Natural killer cell (primary cell): ENCODE data around the gene DLG5. TPM values are rescaled to one million over a fixed set of nuclear protein-coding genes. Genes with fewer than 3 reads are reported as not detected.

Experiments
- ATAC-seq, 3 donors: fragments of 150-1000 bp in 2 of 3; fragments of 200-7000 bp in 1 of 3; cut with Tn5 transposase; 1 replicate in 1 of 3; 2 replicates in 2 of 3; pipeline ENCODE4 v1.10.0; 2021; ENCODE audit warnings: mild to moderate bottlenecking in 2 of 3, moderate library complexity in 2 of 3
- DNase-seq, 2 donors: peaks; one replicate each; pipeline versions ENCODE4 v3.0.0 to v3.0.0-alpha.2; 2013 to 2021; ENCODE audit warnings: mixed read lengths in 1 of 2
- H3K27ac ChIP-seq: one replicate; pipeline ENCODE4 v1.5.1; 2013; ENCODE audit warnings: mild to moderate bottlenecking, low read length
- H3K27me3 ChIP-seq: one replicate; pipeline ENCODE4 v1.6.1; 2013; ENCODE audit warnings: low read length; ENCODE audit not compliant: control insufficient read depth, insufficient read depth
- H3K36me3 ChIP-seq: one replicate; pipeline ENCODE4 v1.6.1; 2013; ENCODE audit warnings: low read length; ENCODE audit not compliant: control insufficient read depth, insufficient read depth
- H3K4me1 ChIP-seq: one replicate; pipeline ENCODE4 v1.6.1; 2013; ENCODE audit warnings: low read length; ENCODE audit not compliant: control insufficient read depth, insufficient read depth
- H3K4me3 ChIP-seq: one replicate; pipeline ENCODE4 v1.5.1; 2013; ENCODE audit warnings: low read length
- H3K9me3 ChIP-seq: one replicate; pipeline ENCODE4 v1.6.1; 2013; ENCODE audit warnings: low read length; ENCODE audit not compliant: control insufficient read depth, insufficient read depth
- H3K27ac Mint-ChIP-seq, 2 donors: one replicate each; pipeline ENCODE4 v1.8.0; 2022; ENCODE audit warnings: mild to moderate bottlenecking in 2 of 2, mixed read lengths in 2 of 2, moderate library complexity in 1 of 2
- H3K27me3 Mint-ChIP-seq, 2 donors: one replicate each; pipeline ENCODE4 v1.8.0; 2022; ENCODE audit warnings: low read depth in 2 of 2, mixed read lengths in 2 of 2
- H3K36me3 Mint-ChIP-seq: one replicate; pipeline ENCODE4 v1.8.0; 2022; ENCODE audit warnings: mixed read lengths
- H3K4me1 Mint-ChIP-seq, 2 donors: one replicate each; pipeline ENCODE4 v1.8.0; 2022; ENCODE audit warnings: mixed read lengths in 2 of 2
- H3K4me3 Mint-ChIP-seq: one replicate; pipeline ENCODE4 v1.8.0; 2022; ENCODE audit warnings: mild to moderate bottlenecking, moderate library complexity, mixed read lengths
- H3K9me3 Mint-ChIP-seq, 2 donors: one replicate each; pipeline ENCODE4 v1.8.0; 2022; ENCODE audit warnings: mixed read lengths in 2 of 2
- WGBS: methylation state at CpG from one replicate; pipeline ENCODE4 v1.1.7; 2013; ENCODE audit warnings: missing lambda C conversion rate; ENCODE audit not compliant: insufficient coverage; 5-methylcytosine and 5-hydroxymethylcytosine counted together
- intact Hi-C: fragments of 100-400 bp; cut with micrococcal nuclease; formaldehyde crosslinking; loops from one replicate; pipeline ENCODE4 v1.14.2; 2022
- total RNA-seq, 4 donors: library from RNA; stranded (reverse); fragments of 120-200 nt in 1 of 4; gene quantifications; one replicate each; pipeline versions ENCODE4 v1.2.3 to v1.2.4, GENCODE V29; 2013 to 2022
- TF ChIP-seq, protein P1 (sequence below): fragments of 200-600 bp; IDR thresholded peaks from one replicate; pipeline ENCODE4 v1.8.0; 2022; ENCODE audit warnings: antibody characterized with exemption

DLG5 gene
- total RNA-seq, 3 donors from 2014 or later (not counting 1 experiment from before 2014, with no cell fraction given) = 52.8 to 75.0 (median 52.9) TPM

DNA sequence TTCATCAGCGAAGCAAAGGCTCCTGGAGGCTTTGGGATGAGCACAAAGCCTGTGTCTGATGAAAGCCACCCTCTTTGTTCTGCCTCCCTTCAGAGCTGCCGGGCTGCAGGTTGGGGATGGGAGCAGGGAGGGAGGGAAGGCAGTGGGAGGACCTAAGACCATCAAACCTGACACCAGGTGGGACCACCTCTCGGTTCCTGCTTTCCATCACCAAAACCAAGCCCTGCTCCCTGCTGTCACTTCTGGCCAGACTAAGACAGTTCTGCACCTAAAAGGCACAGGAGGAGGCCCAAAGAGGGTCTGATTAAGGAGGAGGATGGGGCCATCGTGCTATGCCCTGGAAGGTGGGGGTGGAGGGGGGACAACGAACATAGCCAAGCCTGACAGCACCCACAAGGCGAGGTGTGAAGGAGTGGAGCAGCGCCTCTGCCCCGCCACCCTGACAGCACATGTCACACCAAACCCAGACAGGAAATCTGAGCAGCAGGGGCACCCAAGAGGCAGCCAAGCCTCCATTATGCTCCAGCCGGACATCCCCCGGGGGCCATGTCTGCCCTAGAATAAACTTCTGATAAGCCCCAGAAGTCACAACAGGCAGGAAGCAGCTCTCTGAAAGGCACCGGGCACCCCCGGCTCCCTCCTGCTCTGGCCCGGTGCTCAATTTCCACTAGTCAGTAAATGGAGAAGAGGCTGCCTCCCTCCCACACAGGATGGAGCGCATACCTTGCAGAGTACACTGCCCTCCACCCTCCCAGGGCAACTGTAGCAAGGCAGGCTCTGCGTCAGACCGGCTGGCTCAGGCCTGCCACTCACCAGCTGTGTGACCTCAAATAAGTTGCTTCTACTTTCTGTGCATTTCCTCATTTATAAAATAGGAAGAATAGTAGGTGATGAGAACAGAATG is 48.9 kb downstream of the DLG5 start:
- WGBS = 12% methylated on average over 16 of the region's 16 CpGs
- Histone ChIP-seq H3K9me3 (no peaks in the 10 kb centered on the region), H3K4me3 (peak overlapping the region; percentile 4), H3K36me3 (no peaks in the 10 kb centered on the region), H3K27me3 (no peaks in the 10 kb centered on the region), H3K4me1 (peaks cover 73% of the 10 kb centered on the region), H3K27ac (peak overlapping the region; percentile 92)
- H3K27me3 Mint-ChIP-seq = no peaks in the 10 kb centered on the region
- no peaks in the 10 kb centered on the region for H3K9me3 Mint-ChIP-seq
- peak overlapping the region; percentile 74 for H3K4me3 Mint-ChIP-seq
- intact Hi-C loops = loop anchor here (1.0 to 2.0 kb wide), 2 partner anchors 41 to 151 kb away; partner anchors contain the start of gene POLR3A
- H3K27ac Mint-ChIP-seq = peak overlapping the region; percentile 98 to 99
- peak; percentile 74 to 81 for DNase-seq
- no peaks in the 10 kb centered on the region for H3K36me3 Mint-ChIP-seq
- peak; percentile 74 to 92 (median 87) for ATAC-seq
- peaks cover 63 to 71% of the 10 kb centered on the region in 2 donors for H3K4me1 Mint-ChIP-seq
- TF ChIP-seq, protein P1, sequence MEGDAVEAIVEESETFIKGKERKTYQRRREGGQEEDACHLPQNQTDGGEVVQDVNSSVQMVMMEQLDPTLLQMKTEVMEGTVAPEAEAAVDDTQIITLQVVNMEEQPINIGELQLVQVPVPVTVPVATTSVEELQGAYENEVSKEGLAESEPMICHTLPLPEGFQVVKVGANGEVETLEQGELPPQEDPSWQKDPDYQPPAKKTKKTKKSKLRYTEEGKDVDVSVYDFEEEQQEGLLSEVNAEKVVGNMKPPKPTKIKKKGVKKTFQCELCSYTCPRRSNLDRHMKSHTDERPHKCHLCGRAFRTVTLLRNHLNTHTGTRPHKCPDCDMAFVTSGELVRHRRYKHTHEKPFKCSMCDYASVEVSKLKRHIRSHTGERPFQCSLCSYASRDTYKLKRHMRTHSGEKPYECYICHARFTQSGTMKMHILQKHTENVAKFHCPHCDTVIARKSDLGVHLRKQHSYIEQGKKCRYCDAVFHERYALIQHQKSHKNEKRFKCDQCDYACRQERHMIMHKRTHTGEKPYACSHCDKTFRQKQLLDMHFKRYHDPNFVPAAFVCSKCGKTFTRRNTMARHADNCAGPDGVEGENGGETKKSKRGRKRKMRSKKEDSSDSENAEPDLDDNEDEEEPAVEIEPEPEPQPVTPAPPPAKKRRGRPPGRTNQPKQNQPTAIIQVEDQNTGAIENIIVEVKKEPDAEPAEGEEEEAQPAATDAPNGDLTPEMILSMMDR = no peak

DNA sequence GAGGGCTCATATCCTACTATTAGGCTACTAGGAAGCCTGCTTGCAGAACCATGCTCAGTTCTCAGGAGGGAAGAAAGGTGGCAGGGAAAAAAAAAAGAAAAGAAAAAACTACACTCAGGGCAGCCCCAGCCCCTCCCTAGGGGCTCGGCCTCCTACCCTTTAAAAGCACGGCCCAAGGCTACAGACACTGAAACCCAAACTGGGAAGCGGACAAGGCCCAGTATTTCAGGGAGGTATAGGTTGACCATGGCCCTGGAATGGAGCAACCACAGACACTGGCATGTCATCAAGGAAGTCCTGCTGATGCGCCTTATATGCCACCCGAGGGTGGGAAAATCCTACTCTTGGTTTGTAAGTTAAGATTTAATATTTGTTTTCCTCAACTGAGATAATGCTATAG is 50.8 kb downstream of the DLG5 start:
- H3K9me3 Mint-ChIP-seq = no peaks in the 10 kb centered on the region
- H3K4me3 ChIP-seq = no peak overlapping the region
- TF ChIP-seq, protein P1 = no peak
- H3K27me3 ChIP-seq = no peaks in the 10 kb centered on the region
- H3K36me3 Mint-ChIP-seq = no peaks in the 10 kb centered on the region
- H3K9me3 ChIP-seq = no peaks in the 10 kb centered on the region
- H3K4me1 Mint-ChIP-seq = peaks cover 80 to 83% of the 10 kb centered on the region in 2 donors
- H3K36me3 ChIP-seq = no peaks in the 10 kb centered on the region
- DNase-seq (no peak), ATAC-seq (no peak)
- H3K4me1 ChIP-seq = peaks cover 86% of the 10 kb centered on the region
- H3K27me3 Mint-ChIP-seq = no peaks in the 10 kb centered on the region
- intact Hi-C loops = loop anchor here (2.0 kb wide), 1 partner anchor 153 kb away; the partner anchor contains the start of gene POLR3A
- no peak overlapping the region for H3K27ac ChIP-seq
- WGBS = 87% methylated on average over 5 of the region's 5 CpGs
- peak overlapping the region; percentile 92 to 96 for H3K27ac Mint-ChIP-seq
- H3K4me3 Mint-ChIP-seq = no peak overlapping the region

DNA sequence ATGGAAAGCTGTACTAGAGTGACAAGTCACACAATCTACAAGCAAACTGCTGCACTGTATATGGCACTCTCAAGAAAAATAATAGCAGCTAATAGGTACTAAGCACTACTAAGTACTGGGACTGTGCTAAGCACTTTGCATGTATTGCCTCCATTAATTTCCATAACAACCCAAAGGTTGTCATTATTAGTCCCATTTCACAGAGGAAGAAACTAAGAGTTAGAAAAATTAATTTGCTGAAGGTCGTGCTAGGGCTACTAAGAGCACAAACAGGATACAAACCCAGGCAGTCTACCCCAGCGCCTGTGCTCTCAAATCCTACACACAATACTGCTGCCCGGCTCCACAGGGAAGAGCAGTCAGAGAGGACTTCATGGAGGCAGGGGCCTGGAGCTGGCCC is 51.7 kb downstream of the DLG5 start:
- Histone ChIP-seq H3K27ac (peak overlapping the region; percentile 85), H3K36me3 (no peaks in the 10 kb centered on the region), H3K9me3 (no peaks in the 10 kb centered on the region), H3K4me1 (peaks cover 83% of the 10 kb centered on the region), H3K4me3 (no peak overlapping the region), H3K27me3 (no peaks in the 10 kb centered on the region)
- intact Hi-C loops = no loop called here
- Mint-ChIP-seq H3K27ac (peak overlapping the region; percentile 92 to 96), H3K36me3 (no peaks in the 10 kb centered on the region), H3K4me3 (peak overlapping the region; percentile 78), H3K4me1 (peaks cover 81 to 89% of the 10 kb centered on the region in 2 donors), H3K9me3 (no peaks in the 10 kb centered on the region), H3K27me3 (no peaks in the 10 kb centered on the region)
- TF ChIP-seq, protein P1 = no peak
- DNase-seq = no peak
- no peak for ATAC-seq
- 100% methylated on average over 2 of the region's 3 CpGs for WGBS
